ENCODE measurements around the gene ZNF789.
"Not testable (repeated sequence)": the region's sequence is repeated elsewhere in the genome, so short reads cannot be mapped to it uniquely, and the experiment has no call there.

The ZNF789 gene

DNA sequence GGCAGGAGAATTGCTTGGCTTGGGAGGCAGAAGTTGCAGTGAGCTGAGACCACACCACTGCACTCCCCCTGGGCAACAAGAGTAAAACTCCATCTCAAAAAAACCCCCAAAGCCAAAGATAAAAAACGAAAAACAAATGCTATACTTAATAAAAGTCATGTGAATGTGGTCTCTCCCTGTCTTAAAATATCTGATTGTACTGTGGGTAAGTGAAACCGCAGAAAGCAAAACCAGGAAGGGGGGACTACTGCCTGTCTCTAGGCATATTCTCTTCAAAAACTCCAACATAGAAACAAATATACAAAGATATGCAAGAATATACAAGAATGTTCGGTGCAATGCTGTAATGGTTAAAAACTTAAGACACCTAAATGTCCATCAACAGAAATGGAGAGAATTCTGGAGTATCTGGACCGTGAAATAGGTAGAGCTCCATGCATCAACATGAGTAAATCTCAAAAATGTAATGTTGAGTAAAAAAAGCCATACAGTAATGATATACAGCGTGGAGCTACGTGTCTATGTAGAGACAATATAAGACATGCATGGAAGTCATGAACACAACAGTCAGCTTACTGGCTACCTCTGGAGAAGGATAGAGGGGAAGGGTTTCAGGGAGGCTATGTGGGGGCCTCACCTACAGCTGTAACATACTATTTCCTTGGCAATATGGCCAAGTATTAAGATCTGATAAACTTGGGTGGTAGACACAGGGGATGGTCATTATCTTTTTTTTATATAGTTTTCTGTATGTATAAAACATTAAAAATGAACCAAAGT lies 25.3 kb downstream of the ZNF789 start:
- H3K4me1 ChIP-seq = no peaks in the 10 kb centered on the region
- peak overlapping the region; percentile 95 for H3K4me3 ChIP-seq (ENCODE audit: low read depth, low read length)
- H3K9me3 ChIP-seq = peaks cover 10% of the 10 kb centered on the region
- no peak for DNase-seq
- H3K27me3 ChIP-seq = no peaks in the 10 kb centered on the region
- TF ChIP-seq, protein P1, sequence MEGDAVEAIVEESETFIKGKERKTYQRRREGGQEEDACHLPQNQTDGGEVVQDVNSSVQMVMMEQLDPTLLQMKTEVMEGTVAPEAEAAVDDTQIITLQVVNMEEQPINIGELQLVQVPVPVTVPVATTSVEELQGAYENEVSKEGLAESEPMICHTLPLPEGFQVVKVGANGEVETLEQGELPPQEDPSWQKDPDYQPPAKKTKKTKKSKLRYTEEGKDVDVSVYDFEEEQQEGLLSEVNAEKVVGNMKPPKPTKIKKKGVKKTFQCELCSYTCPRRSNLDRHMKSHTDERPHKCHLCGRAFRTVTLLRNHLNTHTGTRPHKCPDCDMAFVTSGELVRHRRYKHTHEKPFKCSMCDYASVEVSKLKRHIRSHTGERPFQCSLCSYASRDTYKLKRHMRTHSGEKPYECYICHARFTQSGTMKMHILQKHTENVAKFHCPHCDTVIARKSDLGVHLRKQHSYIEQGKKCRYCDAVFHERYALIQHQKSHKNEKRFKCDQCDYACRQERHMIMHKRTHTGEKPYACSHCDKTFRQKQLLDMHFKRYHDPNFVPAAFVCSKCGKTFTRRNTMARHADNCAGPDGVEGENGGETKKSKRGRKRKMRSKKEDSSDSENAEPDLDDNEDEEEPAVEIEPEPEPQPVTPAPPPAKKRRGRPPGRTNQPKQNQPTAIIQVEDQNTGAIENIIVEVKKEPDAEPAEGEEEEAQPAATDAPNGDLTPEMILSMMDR (IDR thresholded peaks at IDR 0.05; ENCODE audit: low read depth, low read length) = no peak
- H3K36me3 ChIP-seq = peaks cover 44% of the 10 kb centered on the region

DNA sequence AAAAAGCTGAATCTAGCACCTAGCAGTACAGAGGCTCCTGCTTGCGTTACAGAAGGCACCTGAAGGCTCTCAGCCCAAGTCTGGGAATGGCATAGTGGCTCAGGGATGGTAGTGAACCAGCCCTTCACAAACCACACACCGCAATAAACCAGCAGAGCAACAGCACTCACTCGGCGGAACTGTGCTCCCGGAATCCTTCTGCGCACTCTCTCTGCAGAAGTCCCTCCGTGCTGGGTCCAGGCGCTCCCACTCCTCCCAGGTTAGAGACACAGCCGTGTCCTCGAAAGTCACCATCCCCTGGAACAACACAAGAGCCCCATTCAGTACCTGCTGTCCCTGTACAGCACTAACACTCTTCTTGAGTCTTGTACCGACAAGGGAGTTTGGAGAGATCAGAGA lies 25.9 kb downstream of the ZNF789 start:
- TF ChIP-seq, protein P1 (IDR thresholded peaks at IDR 0.05; ENCODE audit: low read depth, low read length) = no peak
- H3K9me3 ChIP-seq = peaks cover 6% of the 10 kb centered on the region
- peaks cover 38% of the 10 kb centered on the region for H3K36me3 ChIP-seq
- no peaks in the 10 kb centered on the region for H3K4me1 ChIP-seq
- no peak for DNase-seq
- peak overlapping the region; percentile 95 for H3K4me3 ChIP-seq (ENCODE audit: low read depth, low read length)
- no peaks in the 10 kb centered on the region for H3K27me3 ChIP-seq

DNA sequence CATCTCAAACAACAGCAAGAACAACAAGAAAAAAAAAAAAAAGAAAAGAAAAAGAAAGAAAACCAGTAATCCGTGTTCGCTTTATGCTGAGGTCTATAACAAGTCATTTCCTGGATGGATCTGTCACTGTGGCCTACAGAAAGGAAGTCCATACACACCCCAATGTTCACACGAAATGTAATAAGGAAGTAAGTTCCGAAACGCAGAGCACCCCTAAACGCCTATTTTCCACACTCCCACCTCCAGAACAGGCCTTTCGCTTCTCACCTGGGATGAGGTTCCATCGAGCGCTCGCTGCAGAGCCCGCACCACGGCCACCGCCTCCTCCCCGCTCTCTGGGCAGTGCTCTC lies 26.7 kb downstream of the ZNF789 start:
- TF ChIP-seq, protein P1 (IDR thresholded peaks at IDR 0.05; ENCODE audit: low read depth, low read length) = no peak
- no peaks in the 10 kb centered on the region for H3K4me1 ChIP-seq
- H3K36me3 ChIP-seq = peaks cover 30% of the 10 kb centered on the region
- DNase-seq = no peak
- no peaks in the 10 kb centered on the region for H3K27me3 ChIP-seq
- peak overlapping the region; percentile 95 for H3K4me3 ChIP-seq (ENCODE audit: low read depth, low read length)
- no peaks in the 10 kb centered on the region for H3K9me3 ChIP-seq

DNA sequence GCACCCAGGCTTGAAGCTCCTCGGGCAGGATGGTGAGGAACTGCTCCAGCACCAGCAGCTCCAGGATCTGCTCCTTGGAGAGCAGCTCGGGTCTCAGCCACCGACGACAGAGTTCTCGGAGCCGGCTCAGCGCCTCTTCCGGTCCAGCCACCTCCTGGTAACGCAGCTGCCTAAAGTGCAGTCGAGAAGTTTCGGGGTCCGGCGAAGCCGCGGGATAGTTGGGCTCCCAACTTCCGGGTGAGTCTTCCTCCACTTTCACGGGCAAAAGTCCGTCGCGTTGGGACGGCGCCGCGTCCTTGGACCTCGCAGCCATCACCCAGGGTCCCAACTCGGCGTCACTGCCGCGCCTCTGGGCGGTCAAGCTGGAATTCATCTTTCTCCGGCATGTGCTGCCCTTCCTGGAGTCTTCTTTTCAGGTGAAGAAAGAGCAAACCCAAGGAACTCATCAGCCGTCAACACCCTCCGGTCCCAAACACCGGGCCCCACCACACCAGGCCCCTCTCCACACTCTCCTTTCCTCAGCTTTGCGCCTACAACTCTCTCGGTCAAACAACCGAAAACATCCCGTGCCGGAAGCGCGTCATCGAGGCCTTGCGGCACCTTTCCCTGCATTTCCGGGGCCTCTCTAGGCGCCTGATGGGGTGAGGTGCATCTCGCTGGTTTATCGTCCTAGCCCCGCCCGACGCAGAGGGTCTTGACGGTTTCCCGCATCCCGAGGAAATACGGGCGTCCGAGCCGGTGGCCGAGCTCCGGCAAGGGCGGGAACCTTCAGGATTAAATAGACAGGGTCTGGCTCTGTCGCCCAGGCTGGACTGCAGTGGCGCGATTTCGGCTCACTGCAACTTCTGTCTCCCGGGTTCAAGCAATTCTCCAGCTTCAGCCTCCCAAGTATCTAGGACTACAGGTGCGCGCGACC lies 27.3 kb downstream of the ZNF789 start, which contains the start of gene ZNF394:
ZNF394 (minus strand) TSS at position 561 of the 916 bp plus-strand sequence; CDS start at position 373, 188 bp downstream.
- Histone ChIP-seq H3K36me3 (peaks cover 24% of the 10 kb centered on the region), H3K9me3 (no peaks in the 10 kb centered on the region), H3K4me3 (ENCODE audit: low read depth, low read length) (peak within 1 kb of the TSS; percentile 95), H3K4me1 (no peaks in the 10 kb centered on the region), H3K27me3 (no peaks in the 10 kb centered on the region)
- TF ChIP-seq, protein P1 (IDR thresholded peaks at IDR 0.05; ENCODE audit: low read depth, low read length) = no peak
- peak; percentile 93 for DNase-seq

DNA sequence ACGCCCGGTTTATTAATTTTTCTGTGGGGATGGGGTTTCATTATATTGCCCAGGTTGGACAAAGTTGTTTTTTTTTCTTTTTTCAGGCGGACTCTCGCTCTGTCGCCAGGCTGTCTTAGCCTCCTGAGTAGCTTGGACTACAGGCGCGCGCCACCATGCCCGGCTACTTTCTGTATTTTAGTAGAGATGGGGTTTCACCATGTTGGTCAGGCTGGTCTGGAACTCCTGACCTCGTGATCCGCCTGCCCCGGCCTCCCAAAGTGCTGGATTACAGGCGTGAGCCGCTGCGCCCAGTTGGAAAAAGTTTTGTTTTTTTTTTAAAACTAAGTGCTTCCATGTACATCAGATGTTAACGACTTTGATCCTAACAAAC lies 27.9 kb downstream of the ZNF789 start:
- no peaks in the 10 kb centered on the region for H3K9me3 ChIP-seq
- peaks cover 19% of the 10 kb centered on the region for H3K36me3 ChIP-seq
- no peaks in the 10 kb centered on the region for H3K27me3 ChIP-seq
- TF ChIP-seq, protein P1 (IDR thresholded peaks at IDR 0.05; ENCODE audit: low read depth, low read length) = no peak
- no peak for DNase-seq
- H3K4me3 ChIP-seq (ENCODE audit: low read depth, low read length) = peak overlapping the region; percentile 95
- no peaks in the 10 kb centered on the region for H3K4me1 ChIP-seq

DNA sequence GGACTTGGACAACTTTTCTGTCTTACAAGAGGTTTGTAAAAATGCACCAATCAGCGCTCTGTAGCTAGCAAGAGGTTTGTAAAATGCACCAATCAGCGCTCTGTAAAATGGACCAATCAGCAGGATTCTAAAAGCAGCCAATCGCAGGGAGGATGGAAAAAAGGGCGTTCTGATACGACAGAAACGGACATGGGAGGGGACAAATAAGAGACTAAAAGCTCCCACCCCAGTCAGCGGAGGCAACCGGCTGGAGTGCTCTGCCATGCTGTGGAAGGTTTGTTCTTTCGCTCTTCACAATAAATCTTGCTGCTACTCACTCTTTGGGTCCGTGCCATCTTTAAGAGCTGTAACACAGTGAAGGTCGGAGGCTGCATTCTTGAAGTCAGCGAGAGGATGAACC lies 28.5 kb downstream of the ZNF789 start:
- H3K27me3 ChIP-seq; H3K9me3 ChIP-seq; H3K4me3 ChIP-seq (ENCODE audit: low read depth, low read length); H3K4me1 ChIP-seq: not testable (repeated sequence)
- peaks cover 13% of the 10 kb centered on the region for H3K36me3 ChIP-seq
- DNase-seq = peak; percentile 28
